ENCODE data around the gene SEMA6B. TPM values are rescaled to one million over a fixed set of nuclear protein-coding genes. Genes with fewer than 3 reads are reported as not detected.

SEMA6B gene
- total and polyA plus RNA-seq, 2 of the 8 experiments (the other 6 are each of a cell fraction or from before 2014, with no cell fraction given): 31.3 to 54.4 TPM

DNA sequence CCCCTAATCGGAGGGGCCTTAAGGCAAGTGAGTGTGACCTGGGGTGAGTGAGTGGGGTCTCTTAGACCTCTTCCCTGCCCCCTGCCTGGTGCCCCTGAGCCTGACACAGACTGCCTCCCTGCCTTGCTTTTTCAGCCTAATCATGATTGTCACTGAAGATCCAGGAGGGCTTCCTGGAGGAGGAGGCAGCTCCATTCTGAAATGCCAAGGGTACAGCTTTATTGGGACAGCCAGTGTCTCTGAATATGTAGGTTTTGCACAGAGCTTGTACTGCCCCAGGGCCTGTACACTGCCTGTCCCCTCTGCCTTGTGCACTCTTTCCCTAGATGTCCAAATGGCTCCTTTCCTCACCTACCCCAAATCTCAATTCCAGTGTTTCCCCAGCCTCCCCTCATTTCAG lies 26.1 kb upstream of the SEMA6B start:
- CTCF ChIA-PET (ENCODE audit: partially characterized antibody): interaction anchor here (0.7 to 8.6 kb wide), 16 partner anchors 9 to 68 kb away, joined by 3 to 49 read pairs (median 5); no protein-coding TSS in a partner anchor
- Histone ChIP-seq H2BK15ac (ENCODE audit: low read length) (no peak overlapping the region), H4K91ac (replicated peaks; ENCODE audit: insufficient read length, low read length) (no peak overlapping the region)
- no peak for TF ChIP-seq CBX5 (IDR thresholded peaks at IDR 0.05; ENCODE audit: low read depth, low read length)

More for the DNA sequence above, 26.1 kb upstream of the SEMA6B start:
- H3K9ac ChIP-seq (replicated peaks in 1 of 4; ENCODE audit: extremely low read depth in 1 of 4, low read depth in 3 of 4, low read length in 3 of 4): no peak overlapping the region
- H3K4me3 ChIP-seq (ENCODE audit: extremely low read depth in 1 of 4, insufficient read depth in 2 of 4, low read depth in 3 of 4, low read length in 4 of 4): peak overlapping the region in 1 of 4 experiments; percentile 77; a peak in 3 of 8 replicates
- H3K4me1 ChIP-seq (replicated peaks in 1 of 4; ENCODE audit: control insufficient read depth in 3 of 4, insufficient read depth in 4 of 4, low read length in 3 of 4): peaks cover 0 to 8% (median 5%) of the 10 kb centered on the region in 4 experiments; a peak in 6 of 7 replicates
- 71% methylated on average over 1 of the region's 1 CpG; no CpG with 5 or more reads in 1 of the 2 experiments for WGBS, 2 experiments (ENCODE audit: extremely low coverage in 1 of 2, insufficient coverage in 1 of 2, insufficient read length in 1 of 2, insufficient replicate concordance in 2 of 2, low coverage in 1 of 2, low lambda C conversion rate in 2 of 2, missing lambda C conversion rate in 1 of 2)
- H3K9me3 ChIP-seq (ENCODE audit: insufficient read depth in 2 of 2, low read depth in 1 of 2, low read length in 1 of 2): no peaks in the 10 kb centered on the region
- H3K23me2 ChIP-seq (ENCODE audit: low read depth, low read length): peaks cover 6% of the 10 kb centered on the region
- no peak overlapping the region for H3K4ac ChIP-seq (replicated peaks; ENCODE audit: insufficient read length, low read depth, low read length)
- no peak overlapping the region for H2AFZ ChIP-seq (ENCODE audit: low read length)
- no peak overlapping the region for H3K18ac ChIP-seq (ENCODE audit: extremely low read depth, low read length)
- H3K56ac ChIP-seq (replicated peaks; ENCODE audit: insufficient read length, low read depth, low read length): no peak overlapping the region
- H3K27ac ChIP-seq (ENCODE audit: low read depth, low read length): no peak overlapping the region
- no peak overlapping the region for H2BK5ac ChIP-seq (ENCODE audit: low read depth, low read length)
- H2AK5ac ChIP-seq (ENCODE audit: low read depth, low read length): no peak overlapping the region
- H3K79me1 ChIP-seq (ENCODE audit: low read depth, low read length): no peaks in the 10 kb centered on the region
- H3K23ac ChIP-seq (ENCODE audit: insufficient read length): no peak overlapping the region
- no peak overlapping the region; the same call in 1 of the 2 replicates for H4K8ac ChIP-seq (ENCODE audit: extremely low read depth, insufficient read depth, low read length)
- no peak overlapping the region for H2BK120ac ChIP-seq (replicated peaks; ENCODE audit: low read depth, low read length)
- H3K4me2 ChIP-seq (ENCODE audit: insufficient read depth in 1 of 2, low read depth in 2 of 2, low read length in 2 of 2): peak overlapping the region in 1 of 2 experiments; percentile 66; a peak in 1 of 4 replicates
- H4K5ac ChIP-seq (ENCODE audit: insufficient read length, low read depth, low read length): no peak overlapping the region
- no peak overlapping the region for H3K14ac ChIP-seq (ENCODE audit: insufficient read length)
- H3K27me3 ChIP-seq (replicated peaks in 1 of 4; ENCODE audit: control insufficient read depth in 3 of 4, extremely low read depth in 1 of 4, insufficient read depth in 3 of 4, low read length in 3 of 4): peaks cover 0 to 12% (median 8%) of the 10 kb centered on the region in 4 experiments; a peak in 4 of 7 replicates
- H3K79me2 ChIP-seq (ENCODE audit: control insufficient read depth in 1 of 2, insufficient read depth in 2 of 2, low read length in 2 of 2): no peaks in the 10 kb centered on the region
- no peak for DNase-seq (ENCODE audit: low read depth in 1 of 2, low spot score in 2 of 2)
- peak overlapping the region; percentile 18; the same call in 1 of the 2 replicates for H2BK12ac ChIP-seq (ENCODE audit: low read depth, low read length)
- H4K20me1 ChIP-seq (replicated peaks in 1 of 2; ENCODE audit: control insufficient read depth in 1 of 2, insufficient read depth in 2 of 2, low read length in 2 of 2): peaks cover 0 to 2% of the 10 kb centered on the region in 2 experiments
- H2BK20ac ChIP-seq (ENCODE audit: low read length): 0 out of 2 replicates have a peak overlapping the region, but pooled peaks have one; percentile 61
- H3K36me3 ChIP-seq (ENCODE audit: control insufficient read depth in 2 of 4, insufficient read depth in 4 of 4, low read length in 3 of 4): no peaks in the 10 kb centered on the region
- no peak for FAIRE-seq
- POLR2A ChIA-PET (ENCODE audit: partially characterized antibody): interaction anchor here (1.1 to 4.1 kb wide), 3 partner anchors 10 to 15 kb away, joined by 4 to 19 read pairs (median 7); no protein-coding TSS in a partner anchor

All from H1 (cell line).